Measurements from ENCODE around the gene DHRS1.

DNA sequence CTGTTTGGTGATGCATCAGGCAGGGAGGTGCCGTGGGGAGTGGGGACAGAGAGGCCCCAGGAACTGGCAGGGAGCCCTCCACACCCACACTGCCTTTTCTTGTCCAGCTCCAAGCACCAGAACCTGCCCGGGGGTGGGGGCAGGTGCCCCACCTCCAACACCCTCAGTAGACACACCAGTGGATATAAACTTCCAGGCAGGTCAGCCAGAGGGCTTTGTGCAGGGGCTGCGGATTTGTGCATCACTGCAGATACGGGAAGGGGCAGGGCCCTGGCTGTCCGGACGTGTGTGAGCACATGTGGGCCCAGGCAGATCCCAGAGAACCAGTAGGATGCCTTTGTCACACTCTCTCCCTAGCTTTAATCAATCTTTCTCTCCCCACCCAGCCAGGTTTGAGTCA is 35.3 kb downstream of the DHRS1 start:
- TF ChIP-seq, protein P1, sequence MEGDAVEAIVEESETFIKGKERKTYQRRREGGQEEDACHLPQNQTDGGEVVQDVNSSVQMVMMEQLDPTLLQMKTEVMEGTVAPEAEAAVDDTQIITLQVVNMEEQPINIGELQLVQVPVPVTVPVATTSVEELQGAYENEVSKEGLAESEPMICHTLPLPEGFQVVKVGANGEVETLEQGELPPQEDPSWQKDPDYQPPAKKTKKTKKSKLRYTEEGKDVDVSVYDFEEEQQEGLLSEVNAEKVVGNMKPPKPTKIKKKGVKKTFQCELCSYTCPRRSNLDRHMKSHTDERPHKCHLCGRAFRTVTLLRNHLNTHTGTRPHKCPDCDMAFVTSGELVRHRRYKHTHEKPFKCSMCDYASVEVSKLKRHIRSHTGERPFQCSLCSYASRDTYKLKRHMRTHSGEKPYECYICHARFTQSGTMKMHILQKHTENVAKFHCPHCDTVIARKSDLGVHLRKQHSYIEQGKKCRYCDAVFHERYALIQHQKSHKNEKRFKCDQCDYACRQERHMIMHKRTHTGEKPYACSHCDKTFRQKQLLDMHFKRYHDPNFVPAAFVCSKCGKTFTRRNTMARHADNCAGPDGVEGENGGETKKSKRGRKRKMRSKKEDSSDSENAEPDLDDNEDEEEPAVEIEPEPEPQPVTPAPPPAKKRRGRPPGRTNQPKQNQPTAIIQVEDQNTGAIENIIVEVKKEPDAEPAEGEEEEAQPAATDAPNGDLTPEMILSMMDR (IDR thresholded peaks at IDR 0.05; ENCODE audit: low read depth, low read length) = no peak
- TF ChIP-seq EZH2phosphoT487 (IDR thresholded peaks at IDR 0.05; ENCODE audit: low read depth) = no peak

Data from OCI-LY3 (cell line).